HepG2 (cell line): ENCODE data around the gene RAD21L1. TPM values are rescaled to one million over a fixed set of nuclear protein-coding genes. Genes with fewer than 3 reads are reported as not detected.

Experiments
- AKNA ChIP-seq: sonication (generic); formaldehyde crosslinking; IDR thresholded peaks from 2 replicates; pipeline ENCODE4 v1.4.0; 2020; ENCODE audit warnings: missing genetic modification reagents, borderline replicate concordance
- CBX2 ChIP-seq, 2 experiments: fragments of 200-600 bp in 1 of 2; sonication (generic); formaldehyde crosslinking in 1 of 2; IDR thresholded peaks; 2 replicates each; pipeline versions ENCODE4 v1.7.0 to v1.8.1; 2018 to 2022; ENCODE audit warnings: low read depth in 2 of 2, low read length in 1 of 2, mild to moderate bottlenecking in 1 of 2, missing genetic modification reagents in 1 of 2
- EP300 ChIP-seq, 3 experiments: sonication (generic) in 1 of 3; formaldehyde crosslinking in 1 of 3; IDR thresholded peaks; 2 replicates each; pipeline versions ENCODE4 v1.5.1 to v1.6.1; 2011 to 2020; ENCODE audit warnings: low read depth in 2 of 3, low read length in 2 of 3, borderline replicate concordance in 1 of 3, improper control_type of control experiment in 1 of 3, mild to moderate bottlenecking in 1 of 3, missing genetic modification reagents in 1 of 3, moderate library complexity in 1 of 3
- FLYWCH1 ChIP-seq: sonication (generic); formaldehyde crosslinking; IDR thresholded peaks from 2 replicates; pipeline ENCODE4 v1.8.1; 2023; ENCODE audit warnings: mild to moderate bottlenecking, missing genetic modification reagents
- FOXP1 ChIP-seq, 2 experiments: fragments of 450-650 bp in 1 of 2; IDR thresholded peaks; 2 replicates each; pipeline ENCODE4 v1.6.1; 2017 to 2018; ENCODE audit warnings: antibody characterized with exemption in 1 of 2
- HIVEP1 ChIP-seq: sonication (generic); formaldehyde crosslinking; IDR thresholded peaks from 2 replicates; pipeline ENCODE4 v1.4.0; 2020; ENCODE audit warnings: mild to moderate bottlenecking, missing genetic modification reagents
- JARID2 ChIP-seq: sonication (generic); formaldehyde crosslinking; IDR thresholded peaks from 2 replicates; pipeline ENCODE4 v1.8.1; 2023; ENCODE audit warnings: missing genetic modification reagents, inconsistent platforms; ENCODE audit not compliant: insufficient replicate concordance
- PHF21A ChIP-seq: sonication (generic); formaldehyde crosslinking; IDR thresholded peaks from 2 replicates; pipeline ENCODE4 v1.5.0; 2020; ENCODE audit warnings: mild to moderate bottlenecking, missing genetic modification reagents
- XBP1 ChIP-seq: sonication (generic); formaldehyde crosslinking; IDR thresholded peaks from 2 replicates; pipeline ENCODE4 v1.5.0; 2020; ENCODE audit warnings: missing genetic modification reagents
- ZFX ChIP-seq: sonication (generic); formaldehyde crosslinking; IDR thresholded peaks from 2 replicates; pipeline ENCODE4 v1.4.0; 2020; ENCODE audit warnings: mild to moderate bottlenecking, low read depth, missing genetic modification reagents, moderate library complexity
- ZNF720 ChIP-seq: sonication (generic); formaldehyde crosslinking; IDR thresholded peaks from 2 replicates; pipeline ENCODE4 v1.4.0; 2020; ENCODE audit warnings: missing genetic modification reagents
- polyA plus RNA-seq, 8 experiments: library from polyadenylated mRNA; depleted of rRNA in 3 of 8; stranded (reverse) in 7 of 8; unstranded in 1 of 8; fragments of >200 nt; fragmentation: Illumina TruSeq in 4 of 8; extraction: Trizol in 4 of 8; gene quantifications; 2 replicates each; pipeline versions ENCODE4 v1.2.1 to v1.2.3, GENCODE V29; 2011 to 2016; ENCODE audit warnings: low read depth in 4 of 8, missing spikeins in 1 of 8, mixed read lengths in 1 of 8; ENCODE audit not compliant: insufficient read depth in 1 of 8
- total RNA-seq, 5 experiments: library from RNA; depleted of rRNA; stranded (reverse); fragments of >200 nt; fragmentation: Illumina TruSeq; extraction: Trizol; gene quantifications; 2 replicates each; pipeline ENCODE4 v1.2.3, GENCODE V29; 2016; ENCODE audit warnings: low read depth in 1 of 5
- TF ChIP-seq, protein P1 (sequence below), 2 experiments: IDR thresholded peaks; 2 replicates each; pipeline ENCODE4 v1.6.1; 2011 to 2012; ENCODE audit warnings: low read length in 2 of 2, borderline replicate concordance in 1 of 2, low read depth in 1 of 2, mild to moderate bottlenecking in 1 of 2, moderate library complexity in 1 of 2
- TF ChIP-seq, protein P2 (sequence below): fragments of 450-650 bp; IDR thresholded peaks from 2 replicates; pipeline ENCODE4 v1.6.1; 2017

Gene RAD21L1
- total and polyA plus RNA-seq, 2 of the 13 experiments (the other 11 are each of a cell fraction or from before 2014, with no cell fraction given) = not detected

DNA sequence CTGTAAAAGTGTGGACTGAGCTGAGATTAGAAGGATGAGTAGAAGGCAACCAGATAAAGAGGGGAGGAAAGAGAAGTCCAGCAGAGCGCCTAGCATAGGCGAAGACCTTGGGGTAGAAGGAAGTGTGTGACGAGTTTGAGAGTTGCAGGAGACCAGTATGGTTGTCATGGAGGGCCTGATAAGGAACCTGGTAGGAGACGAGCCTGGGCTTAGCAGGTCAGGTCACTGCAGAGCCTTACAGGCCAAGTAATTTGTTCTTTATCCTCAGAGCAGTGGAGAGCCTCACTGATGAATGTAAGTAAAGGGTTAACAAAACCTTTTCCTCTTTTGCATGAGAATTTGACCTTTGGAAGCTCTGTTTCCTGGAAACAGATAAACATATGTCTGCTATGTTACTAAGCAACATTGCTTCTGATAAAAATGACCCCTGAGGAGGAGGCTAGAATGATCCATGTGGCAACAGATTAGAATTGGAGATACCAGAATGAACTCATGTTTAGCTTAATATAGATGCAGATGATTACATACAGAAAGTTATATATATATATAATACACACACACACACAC, 38.2 kb upstream of the RAD21L1 start (continued):
- no peak for TF ChIP-seq AKNA
- TF ChIP-seq, protein P1, sequence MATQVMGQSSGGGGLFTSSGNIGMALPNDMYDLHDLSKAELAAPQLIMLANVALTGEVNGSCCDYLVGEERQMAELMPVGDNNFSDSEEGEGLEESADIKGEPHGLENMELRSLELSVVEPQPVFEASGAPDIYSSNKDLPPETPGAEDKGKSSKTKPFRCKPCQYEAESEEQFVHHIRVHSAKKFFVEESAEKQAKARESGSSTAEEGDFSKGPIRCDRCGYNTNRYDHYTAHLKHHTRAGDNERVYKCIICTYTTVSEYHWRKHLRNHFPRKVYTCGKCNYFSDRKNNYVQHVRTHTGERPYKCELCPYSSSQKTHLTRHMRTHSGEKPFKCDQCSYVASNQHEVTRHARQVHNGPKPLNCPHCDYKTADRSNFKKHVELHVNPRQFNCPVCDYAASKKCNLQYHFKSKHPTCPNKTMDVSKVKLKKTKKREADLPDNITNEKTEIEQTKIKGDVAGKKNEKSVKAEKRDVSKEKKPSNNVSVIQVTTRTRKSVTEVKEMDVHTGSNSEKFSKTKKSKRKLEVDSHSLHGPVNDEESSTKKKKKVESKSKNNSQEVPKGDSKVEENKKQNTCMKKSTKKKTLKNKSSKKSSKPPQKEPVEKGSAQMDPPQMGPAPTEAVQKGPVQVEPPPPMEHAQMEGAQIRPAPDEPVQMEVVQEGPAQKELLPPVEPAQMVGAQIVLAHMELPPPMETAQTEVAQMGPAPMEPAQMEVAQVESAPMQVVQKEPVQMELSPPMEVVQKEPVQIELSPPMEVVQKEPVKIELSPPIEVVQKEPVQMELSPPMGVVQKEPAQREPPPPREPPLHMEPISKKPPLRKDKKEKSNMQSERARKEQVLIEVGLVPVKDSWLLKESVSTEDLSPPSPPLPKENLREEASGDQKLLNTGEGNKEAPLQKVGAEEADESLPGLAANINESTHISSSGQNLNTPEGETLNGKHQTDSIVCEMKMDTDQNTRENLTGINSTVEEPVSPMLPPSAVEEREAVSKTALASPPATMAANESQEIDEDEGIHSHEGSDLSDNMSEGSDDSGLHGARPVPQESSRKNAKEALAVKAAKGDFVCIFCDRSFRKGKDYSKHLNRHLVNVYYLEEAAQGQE (IDR thresholded peaks at IDR 0.05; ENCODE audit: borderline replicate concordance in 1 of 2, low read depth in 1 of 2, low read length in 2 of 2) = no peak
- TF ChIP-seq EP300 (IDR thresholded peaks at IDR 0.05; ENCODE audit: low read depth in 2 of 2, low read length in 2 of 2) = peak; percentile 83 to 84; a peak in 3 of 4 replicates
- TF ChIP-seq EP300 (CRISPR knock-in tag; IDR thresholded peaks at IDR 0.05; ENCODE audit: borderline replicate concordance) = peak; percentile 71
- peak; percentile 40 for TF ChIP-seq JARID2 (CRISPR knock-in tag)
- no peak for TF ChIP-seq HIVEP1 (CRISPR knock-in tag)
- no peak for TF ChIP-seq FOXP1 (IDR thresholded peaks at IDR 0.05)
- TF ChIP-seq FOXP1 (CRISPR knock-in tag; IDR thresholded peaks at IDR 0.05) = peak; percentile 57
- 0 out of 2 replicates have a peak, but pooled peaks have one; percentile 58 for TF ChIP-seq ZNF720 (CRISPR knock-in tag)
- no peak for TF ChIP-seq XBP1
- no peak for TF ChIP-seq FLYWCH1 (CRISPR knock-in tag)
- TF ChIP-seq ZFX (CRISPR knock-in tag) = no peak
- no peak for TF ChIP-seq CBX2 (IDR thresholded peaks at IDR 0.05; ENCODE audit: low read depth, low read length)
- no peak for TF ChIP-seq CBX2 (CRISPR knock-in tag; IDR thresholded peaks at IDR 0.05; ENCODE audit: low read depth)
- TF ChIP-seq, protein P2, sequence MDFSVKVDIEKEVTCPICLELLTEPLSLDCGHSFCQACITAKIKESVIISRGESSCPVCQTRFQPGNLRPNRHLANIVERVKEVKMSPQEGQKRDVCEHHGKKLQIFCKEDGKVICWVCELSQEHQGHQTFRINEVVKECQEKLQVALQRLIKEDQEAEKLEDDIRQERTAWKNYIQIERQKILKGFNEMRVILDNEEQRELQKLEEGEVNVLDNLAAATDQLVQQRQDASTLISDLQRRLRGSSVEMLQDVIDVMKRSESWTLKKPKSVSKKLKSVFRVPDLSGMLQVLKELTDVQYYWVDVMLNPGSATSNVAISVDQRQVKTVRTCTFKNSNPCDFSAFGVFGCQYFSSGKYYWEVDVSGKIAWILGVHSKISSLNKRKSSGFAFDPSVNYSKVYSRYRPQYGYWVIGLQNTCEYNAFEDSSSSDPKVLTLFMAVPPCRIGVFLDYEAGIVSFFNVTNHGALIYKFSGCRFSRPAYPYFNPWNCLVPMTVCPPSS = no peak
- 0 out of 2 replicates have a peak, but pooled peaks have one; percentile 45 for TF ChIP-seq PHF21A (CRISPR knock-in tag)
